ENCODE measurements around the gene OR8B3. TPM values are rescaled to one million over a fixed set of nuclear protein-coding genes. Genes with fewer than 3 reads are reported as not detected.

OR8B3 gene
- total RNA-seq, 1 donor from 2014 or later: not detected

DNA sequence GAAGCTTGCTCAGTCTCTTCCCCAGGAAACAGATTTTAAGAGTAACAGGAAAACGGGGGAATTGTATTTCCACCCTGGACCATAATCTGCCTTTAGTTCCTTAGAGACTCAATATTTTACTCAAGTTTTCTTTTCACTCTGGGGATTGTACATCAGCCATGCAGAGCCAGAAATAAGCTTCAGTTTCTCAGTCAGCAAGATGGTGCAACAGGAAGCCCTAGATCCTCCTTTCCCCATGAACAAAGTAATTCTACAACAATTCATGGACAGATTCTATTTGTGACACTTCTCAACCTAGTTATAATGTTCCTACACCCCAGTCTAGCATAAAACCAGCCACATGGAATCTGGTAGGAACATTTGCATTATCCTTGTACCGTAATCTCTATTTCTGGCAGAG, 39.3 kb downstream of the OR8B3 start:
- Mint-ChIP-seq H3K4me1 (ENCODE audit: unreplicated experiment) (no peaks in the 10 kb centered on the region), H3K36me3 (no peaks in the 10 kb centered on the region), H3K27me3 (peaks cover 26% of the 10 kb centered on the region), H3K4me3 (no peak overlapping the region), H3K27ac (no peak overlapping the region), H3K9me3 (no peaks in the 10 kb centered on the region)
- no peak for DNase-seq (ENCODE audit: extremely low spot score, unreplicated experiment)
- TF ChIP-seq, protein P1, sequence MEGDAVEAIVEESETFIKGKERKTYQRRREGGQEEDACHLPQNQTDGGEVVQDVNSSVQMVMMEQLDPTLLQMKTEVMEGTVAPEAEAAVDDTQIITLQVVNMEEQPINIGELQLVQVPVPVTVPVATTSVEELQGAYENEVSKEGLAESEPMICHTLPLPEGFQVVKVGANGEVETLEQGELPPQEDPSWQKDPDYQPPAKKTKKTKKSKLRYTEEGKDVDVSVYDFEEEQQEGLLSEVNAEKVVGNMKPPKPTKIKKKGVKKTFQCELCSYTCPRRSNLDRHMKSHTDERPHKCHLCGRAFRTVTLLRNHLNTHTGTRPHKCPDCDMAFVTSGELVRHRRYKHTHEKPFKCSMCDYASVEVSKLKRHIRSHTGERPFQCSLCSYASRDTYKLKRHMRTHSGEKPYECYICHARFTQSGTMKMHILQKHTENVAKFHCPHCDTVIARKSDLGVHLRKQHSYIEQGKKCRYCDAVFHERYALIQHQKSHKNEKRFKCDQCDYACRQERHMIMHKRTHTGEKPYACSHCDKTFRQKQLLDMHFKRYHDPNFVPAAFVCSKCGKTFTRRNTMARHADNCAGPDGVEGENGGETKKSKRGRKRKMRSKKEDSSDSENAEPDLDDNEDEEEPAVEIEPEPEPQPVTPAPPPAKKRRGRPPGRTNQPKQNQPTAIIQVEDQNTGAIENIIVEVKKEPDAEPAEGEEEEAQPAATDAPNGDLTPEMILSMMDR (conservative IDR thresholded peaks at IDR 0.05): no peak

DNA sequence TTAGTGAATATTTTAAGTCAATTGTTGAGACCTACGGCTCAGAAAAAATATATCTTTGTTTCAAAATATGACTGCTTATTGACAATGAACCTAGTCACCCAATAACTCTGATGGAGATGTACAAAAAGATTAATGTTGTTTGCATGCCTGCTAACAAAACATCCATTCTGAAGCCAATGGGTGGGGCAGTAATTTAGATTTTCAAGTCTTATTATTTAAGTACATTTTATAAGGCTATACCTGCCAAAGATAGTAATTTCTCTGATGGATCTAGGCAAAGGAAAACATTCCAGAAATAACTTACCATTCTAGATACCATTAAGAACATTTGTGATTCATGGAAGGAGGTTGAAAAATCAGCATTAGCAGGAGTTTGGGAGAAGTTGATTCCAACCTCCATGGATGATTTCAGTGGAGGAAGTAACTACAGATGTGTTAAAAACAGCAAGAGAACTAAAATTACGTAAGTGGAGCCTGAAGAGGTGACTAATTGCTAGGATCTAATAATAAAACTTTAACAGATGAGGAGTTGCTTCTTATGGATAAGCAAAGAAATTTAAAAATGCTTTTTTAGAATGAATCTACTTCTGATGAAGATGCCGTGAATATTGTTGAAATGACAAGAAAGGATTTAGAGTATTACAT, 52.4 kb downstream of the OR8B3 start:
- Mint-ChIP-seq H3K4me3 (no peak overlapping the region), H3K27me3 (no peaks in the 10 kb centered on the region), H3K27ac (no peak overlapping the region), H3K36me3 (no peaks in the 10 kb centered on the region), H3K9me3 (no peaks in the 10 kb centered on the region), H3K4me1 (ENCODE audit: unreplicated experiment) (no peaks in the 10 kb centered on the region)
- no peak for DNase-seq (ENCODE audit: extremely low spot score, unreplicated experiment)
- TF ChIP-seq, protein P1 (conservative IDR thresholded peaks at IDR 0.05): no peak

Other genes with a start within 250 kb of the OR8B3 start
- gene OR10D3, start 215.7 kb downstream of the OR8B3 start, total RNA-seq (ENCODE audit: low replicate concordance): 0.26 TPM in 1 of 2 replicates, not detected in the other
- gene OR8G1, start 157.9 kb downstream of the OR8B3 start, total RNA-seq (ENCODE audit: low replicate concordance): not detected in 2 replicates
- gene OR8G5, start 142.6 kb downstream of the OR8B3 start, total RNA-seq (ENCODE audit: low replicate concordance): 0.26 TPM in 1 of 2 replicates, not detected in the other
- gene OR8D1, start 85.1 kb downstream of the OR8B3 start, total RNA-seq (ENCODE audit: low replicate concordance): not detected in 2 replicates
- gene OR8D2, start 78.8 kb downstream of the OR8B3 start, total RNA-seq (ENCODE audit: low replicate concordance): not detected in 2 replicates
- gene OR8B2, start 14.5 kb downstream of the OR8B3 start, total RNA-seq (ENCODE audit: low replicate concordance): not detected in 2 replicates
- not detected in 2 replicates for gene OR8B4, start 25.8 kb upstream of the OR8B3 start, total RNA-seq (ENCODE audit: low replicate concordance)
- 0.14 TPM in 1 of 2 replicates, not detected in the other for gene OR8B8, start 46.7 kb upstream of the OR8B3 start, total RNA-seq (ENCODE audit: low replicate concordance)
- gene OR8B12, start 144.6 kb upstream of the OR8B3 start, total RNA-seq (ENCODE audit: low replicate concordance): not detected in 2 replicates
- 0.10 TPM in 1 of 2 replicates, not detected in the other for gene OR8A1, start 171.0 kb upstream of the OR8B3 start, total RNA-seq (ENCODE audit: low replicate concordance)
- 0.17 TPM in 1 of 2 replicates, not detected in the other for gene PANX3, start 212.4 kb upstream of the OR8B3 start, total RNA-seq (ENCODE audit: low replicate concordance)
- 29.4 and 41.1 TPM in 2 replicates for gene TBRG1, start 223.8 kb upstream of the OR8B3 start, total RNA-seq (ENCODE audit: low replicate concordance)

All from type B pancreatic cell (in vitro differentiated cells).